Sciatic nerve (tissue), 2 donors: ENCODE data around the gene CANT1. TPM values are rescaled to one million over a fixed set of nuclear protein-coding genes. Genes with fewer than 3 reads are reported as not detected.
A peak's percentile ranks its signal among the peaks of the same experiment; 100 is the strongest.
"Not testable (repeated sequence)": the region's sequence is repeated elsewhere in the genome, so short reads cannot be mapped to it uniquely, and the experiment has no call there.

ENCODE experiments used
- ATAC-seq: fragments of 200-7000 bp; cut with Tn5 transposase; one replicate; pipeline ENCODE4 v1.9.1; 2020; ENCODE audit warnings: mild to moderate bottlenecking, moderate library complexity
- DNase-seq: peaks from one replicate; pipeline ENCODE4 v3.0.0-alpha.2; 2020; ENCODE audit warnings: low spot score
- intact Hi-C: fragments of 100-400 bp; cut with DNase I; formaldehyde crosslinking; loops from one replicate; pipeline ENCODE4 v1.14.2; 2022
- total RNA-seq: library from RNA; stranded (reverse); fragmentation: NEBNext Ultra II Directional; extraction: Animal tissue kit (Norgen Biotek cat#: 25700); gene quantifications from one replicate; pipeline ENCODE4 v1.2.1, GENCODE V29; 2021
- donor health status: DM: no; HTN: no; CAD: no.
- donor health status: DM: no; HTN: no; CAD: no.

CANT1 gene
- total RNA-seq, 1 donor from 2014 or later = 28.9 TPM

DNA sequence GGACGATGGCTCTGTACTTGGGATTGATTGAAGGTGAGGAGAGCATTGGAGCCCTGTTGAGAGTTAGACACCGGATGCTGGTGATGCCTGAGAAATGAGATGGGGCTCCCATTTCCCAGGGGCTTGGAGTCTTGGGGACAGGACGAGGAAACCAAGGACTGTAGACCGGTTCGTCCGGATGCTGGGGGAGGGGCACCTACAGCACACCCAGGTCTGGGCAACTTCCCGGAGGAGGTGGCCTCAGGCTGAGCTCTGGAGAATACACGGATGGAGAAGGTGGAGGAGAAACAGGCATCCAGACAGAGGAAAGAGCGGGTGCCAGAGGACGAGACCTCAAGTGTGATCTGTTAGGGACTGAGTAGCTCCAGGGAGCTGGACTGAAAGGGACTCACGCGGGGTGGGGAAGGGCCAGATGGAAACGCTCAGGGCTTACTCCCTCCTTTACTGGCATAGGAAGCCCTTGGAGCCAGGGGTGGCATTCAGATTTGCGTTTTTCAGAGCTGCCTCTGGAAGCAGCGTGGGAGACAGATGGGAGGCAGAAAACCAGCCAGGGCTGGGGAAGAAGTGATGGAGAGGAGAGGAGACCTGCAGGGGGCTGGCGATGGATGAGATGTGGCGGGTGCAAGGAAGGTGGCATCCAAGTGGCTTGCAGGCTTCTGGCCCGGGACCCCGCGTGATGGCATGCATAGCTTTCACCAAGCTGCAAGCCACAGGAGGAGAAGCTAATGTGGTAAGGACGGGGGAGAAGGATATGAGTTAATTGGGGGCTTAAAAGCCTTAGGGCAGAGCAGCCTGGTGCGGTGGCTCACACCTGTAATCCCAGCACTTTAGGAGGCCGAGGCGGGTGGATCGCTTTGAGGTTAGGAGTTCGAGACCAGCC lies 22.7 kb upstream of the CANT1 start:
- DNase-seq (peak; percentile 57), ATAC-seq (no peak)
- intact Hi-C loops = no loop called here

DNA sequence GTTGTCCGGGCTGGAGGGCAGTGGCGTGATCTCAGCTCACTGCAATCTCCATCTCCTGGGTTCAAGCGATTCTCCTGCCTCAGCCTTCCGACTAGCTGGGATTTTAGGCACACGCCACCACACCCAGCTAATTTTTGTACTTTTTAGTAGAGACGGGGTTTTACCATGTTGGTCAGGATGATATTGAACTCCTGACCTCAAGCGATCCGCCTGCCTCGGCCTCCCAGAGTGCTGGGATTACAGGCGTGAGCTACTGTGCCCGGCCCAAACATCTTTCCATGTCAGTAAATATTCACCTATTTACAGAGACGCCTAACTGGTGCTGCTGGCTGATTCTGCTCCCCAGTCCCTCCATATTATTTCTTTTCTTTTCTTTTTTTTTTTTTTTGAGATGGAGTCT lies 21.1 kb upstream of the CANT1 start:
- peak; percentile 39 for DNase-seq
- ATAC-seq = not testable (repeated sequence)

DNA sequence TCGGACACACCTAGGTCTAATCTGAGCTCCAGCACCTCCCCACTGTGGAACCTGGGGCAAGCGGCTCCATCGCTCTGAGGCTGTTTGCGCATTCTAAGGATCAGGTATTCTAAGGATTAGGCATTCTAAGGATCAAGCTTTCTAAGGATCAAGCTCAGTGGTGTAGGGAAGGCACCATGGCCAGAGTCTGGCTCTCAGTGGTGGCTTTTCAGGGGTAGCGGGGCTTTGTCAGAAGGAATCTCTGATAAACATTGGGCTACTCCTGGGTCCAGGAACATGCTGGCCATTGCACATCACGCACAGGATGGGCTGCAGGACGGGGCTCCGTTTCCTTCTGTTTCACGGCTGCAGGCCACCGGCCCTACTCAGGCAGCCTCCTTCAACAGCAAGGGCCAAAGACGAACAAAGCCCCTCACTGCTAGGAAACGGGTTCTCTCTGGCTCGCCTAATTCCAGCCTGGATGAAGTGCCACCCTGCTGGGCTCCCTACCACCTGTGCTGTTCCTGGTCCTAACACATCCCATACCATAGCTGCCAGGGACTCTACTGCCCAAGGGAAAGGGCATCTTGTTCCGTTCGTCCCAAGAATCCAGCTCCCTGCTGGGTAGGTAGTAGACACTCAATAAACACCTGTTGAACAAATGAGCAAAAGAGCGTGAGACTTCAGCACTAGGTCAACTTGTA lies 19.9 kb upstream of the CANT1 start:
- no peak for ATAC-seq
- intact Hi-C loops = no loop called here
- DNase-seq = peak; percentile 34

More for the DNA sequence above, 21.1 kb upstream of the CANT1 start:
- intact Hi-C loops = not testable (repeated sequence)

DNA sequence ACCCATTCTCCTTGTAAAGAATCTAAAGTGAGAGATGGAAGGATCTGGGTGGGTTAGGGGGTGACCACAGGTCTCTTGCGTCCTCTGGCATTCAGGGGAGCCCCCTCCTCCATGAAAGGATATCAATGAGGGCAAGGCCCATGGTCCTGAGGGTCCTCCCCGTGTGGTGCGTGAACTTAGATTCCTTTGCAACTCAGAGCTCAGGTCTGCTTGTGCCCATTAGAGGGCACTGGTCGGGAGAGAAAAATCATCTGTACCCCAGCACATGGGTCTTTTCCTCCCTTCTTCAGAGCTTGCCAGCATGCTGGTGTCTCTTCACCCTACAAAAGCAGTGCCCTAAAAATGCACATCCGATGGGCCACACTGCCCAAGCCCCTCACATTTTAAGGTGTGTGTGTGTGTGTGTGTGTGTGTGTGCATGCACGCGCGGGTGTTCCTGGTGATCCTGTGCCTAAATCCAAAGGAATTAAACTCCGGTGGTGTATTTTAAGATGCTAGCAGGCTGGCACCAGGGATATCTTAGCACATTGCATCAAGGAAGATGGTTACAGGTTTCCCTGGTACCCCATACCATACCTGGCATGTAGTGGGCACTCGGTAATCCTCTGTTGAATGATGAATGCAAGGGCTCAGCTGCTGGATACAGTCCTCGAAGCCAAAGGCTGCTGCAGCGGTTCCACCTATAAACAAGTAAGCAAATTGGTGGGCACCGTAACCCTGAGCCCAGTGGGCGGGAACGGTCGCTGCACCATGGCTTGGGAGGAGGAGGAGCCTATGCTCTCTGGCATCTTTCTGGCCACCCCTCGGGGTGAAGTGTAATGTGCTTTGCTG lies 19.1 kb upstream of the CANT1 start:
- intact Hi-C loops = no loop called here
- ATAC-seq (no peak), DNase-seq (peak; percentile 54)

DNA sequence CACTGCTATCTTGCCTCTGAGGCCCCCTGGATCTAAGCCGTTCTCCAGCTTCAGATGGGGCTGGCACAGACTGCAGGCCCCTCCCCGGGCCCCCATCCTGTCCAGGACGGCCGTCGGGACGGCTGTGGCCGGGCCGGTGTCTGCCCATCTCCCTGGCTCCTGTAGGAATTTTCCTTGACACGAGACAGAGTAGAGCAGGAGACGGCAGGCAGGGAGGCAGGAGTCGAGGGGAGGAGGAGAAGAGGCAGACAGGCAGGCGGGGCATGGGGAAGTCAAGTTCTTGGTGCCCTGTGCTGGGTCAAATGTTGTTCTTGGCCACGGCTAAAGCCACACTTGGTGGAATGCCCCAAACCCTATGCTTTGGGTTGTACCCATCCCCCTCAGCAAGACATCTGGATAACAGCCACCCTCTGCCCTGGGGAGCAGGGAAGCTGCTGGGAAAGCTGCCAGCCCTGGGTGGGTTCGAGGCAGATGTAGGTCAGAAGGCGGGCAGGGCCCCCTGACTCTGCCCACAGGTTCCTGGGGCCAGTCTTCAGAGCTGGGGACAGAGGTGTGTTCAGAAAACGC lies 18.4 kb upstream of the CANT1 start:
- intact Hi-C loops = no loop called here
- DNase-seq (peak; percentile 62), ATAC-seq (peak; percentile 40)

DNA sequence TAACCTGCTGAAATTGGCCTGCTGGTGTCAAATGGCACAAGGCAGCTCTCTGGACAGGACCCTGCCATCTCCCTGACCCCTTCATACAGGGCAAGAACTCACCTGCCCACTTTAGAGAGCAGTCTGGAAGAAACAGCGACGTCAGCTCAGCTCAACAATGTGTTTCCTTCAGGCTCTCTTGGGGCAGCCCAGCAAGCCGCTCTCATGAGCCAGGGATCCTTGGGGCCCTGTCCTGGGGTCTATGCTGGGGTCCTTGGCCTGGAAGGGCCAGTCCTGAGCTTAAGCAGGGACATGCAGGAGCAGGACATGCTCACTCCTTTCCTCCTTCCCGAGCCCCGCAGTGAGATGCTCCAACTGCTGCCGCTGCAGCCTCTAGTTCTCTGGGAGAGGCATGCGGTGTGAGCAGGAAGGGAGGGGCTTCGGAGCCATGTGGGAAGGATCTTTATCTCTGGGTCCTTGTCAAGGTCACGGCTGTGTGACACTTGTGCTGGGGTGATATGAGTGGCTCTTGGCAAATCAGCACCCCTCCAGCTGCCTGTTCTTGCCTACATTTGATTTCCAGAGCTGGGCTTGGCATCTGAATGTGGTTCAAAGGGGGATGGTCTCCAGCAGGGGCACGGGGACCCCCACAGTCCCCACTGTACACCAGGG lies 17.8 kb upstream of the CANT1 start:
- intact Hi-C loops = no loop called here
- DNase-seq (peak; percentile 57), ATAC-seq (peak; percentile 1)

DNA sequence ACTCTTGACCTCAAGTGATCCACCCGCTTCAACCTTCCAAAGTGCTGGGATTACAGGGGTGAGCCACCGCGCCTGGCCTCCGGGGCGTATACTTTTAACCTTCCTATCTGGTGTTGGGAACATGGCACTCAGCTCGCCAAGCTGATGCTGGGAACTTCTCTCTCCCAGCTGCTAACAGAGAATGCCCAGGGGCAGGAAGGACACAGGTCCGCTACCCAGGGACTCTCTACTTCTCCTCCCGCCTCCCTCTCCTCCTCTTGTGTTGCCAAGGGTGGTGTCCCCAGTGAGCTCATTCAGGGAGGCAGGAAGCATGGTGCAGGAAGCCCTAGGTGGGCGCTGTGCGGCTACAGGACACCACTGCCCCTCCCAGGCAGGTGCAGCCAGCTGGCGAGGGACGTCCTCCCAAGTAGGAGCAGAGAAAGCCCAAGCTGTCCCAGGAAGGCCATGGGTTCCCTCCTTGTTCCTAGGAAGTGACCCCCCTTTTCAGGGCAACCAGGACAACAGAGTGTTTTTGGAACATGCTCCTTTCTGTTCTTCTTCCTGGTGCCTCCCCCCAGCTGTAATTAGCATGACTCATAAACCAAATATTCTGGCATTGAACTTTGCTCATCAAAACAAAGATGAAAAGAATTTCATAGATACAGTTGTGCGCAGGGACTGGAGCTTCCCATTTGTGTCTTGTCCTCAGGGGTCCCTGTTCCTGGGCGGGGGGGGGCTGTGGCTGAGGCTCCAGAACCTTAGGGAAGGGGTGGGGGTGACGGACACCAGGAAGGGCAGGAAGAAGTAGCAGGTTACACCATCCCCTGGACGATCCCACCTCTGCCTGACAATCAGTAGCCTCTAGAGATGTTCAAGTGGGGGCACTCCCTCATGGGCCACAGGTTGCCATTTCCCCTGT lies 17.1 kb upstream of the CANT1 start:
- ATAC-seq (peak; percentile 65), DNase-seq (peak; percentile 54)
- intact Hi-C loops = no loop called here

DNA sequence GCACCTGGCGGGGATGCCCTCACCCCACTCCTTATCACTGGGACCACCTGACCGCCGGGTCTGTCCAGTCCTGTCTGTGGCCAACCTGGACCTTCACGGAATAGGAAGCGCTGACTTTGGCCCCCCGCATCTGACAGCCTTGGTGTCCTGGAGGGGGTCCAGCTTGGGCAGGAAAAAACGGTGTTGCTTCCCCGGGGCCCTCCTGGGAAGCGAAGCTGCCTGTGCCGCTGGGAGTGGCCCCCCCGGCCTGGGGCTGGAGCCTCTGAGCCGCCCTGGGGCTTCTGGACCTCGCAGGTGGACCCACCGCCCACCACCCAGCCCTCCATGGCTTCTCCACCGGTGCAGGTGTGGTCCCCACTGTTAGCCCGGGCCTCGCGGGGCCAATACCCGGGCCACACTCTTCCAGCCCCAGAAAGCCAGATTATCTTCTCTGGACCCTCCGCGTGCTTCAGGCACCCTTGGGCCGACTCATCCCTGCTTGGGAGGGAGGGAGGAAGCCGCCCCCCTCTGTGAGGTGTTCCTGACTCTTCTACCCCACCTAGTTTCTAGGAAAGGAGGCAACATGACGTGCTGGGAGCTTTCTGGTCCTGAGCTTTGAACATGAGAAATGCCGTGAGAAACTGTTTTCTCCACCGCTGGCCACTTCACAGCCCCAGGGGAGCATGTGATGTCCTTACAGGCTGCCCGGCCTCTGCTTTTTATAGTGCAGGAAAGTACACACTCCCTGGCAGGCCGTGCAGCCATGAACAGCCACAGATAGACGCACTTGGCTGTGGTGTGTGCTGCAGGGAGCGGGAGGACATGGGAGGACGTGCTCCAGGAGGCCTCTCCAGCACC lies 15.6 kb upstream of the CANT1 start:
- DNase-seq = peak; percentile 54
- intact Hi-C loops = no loop called here

DNA sequence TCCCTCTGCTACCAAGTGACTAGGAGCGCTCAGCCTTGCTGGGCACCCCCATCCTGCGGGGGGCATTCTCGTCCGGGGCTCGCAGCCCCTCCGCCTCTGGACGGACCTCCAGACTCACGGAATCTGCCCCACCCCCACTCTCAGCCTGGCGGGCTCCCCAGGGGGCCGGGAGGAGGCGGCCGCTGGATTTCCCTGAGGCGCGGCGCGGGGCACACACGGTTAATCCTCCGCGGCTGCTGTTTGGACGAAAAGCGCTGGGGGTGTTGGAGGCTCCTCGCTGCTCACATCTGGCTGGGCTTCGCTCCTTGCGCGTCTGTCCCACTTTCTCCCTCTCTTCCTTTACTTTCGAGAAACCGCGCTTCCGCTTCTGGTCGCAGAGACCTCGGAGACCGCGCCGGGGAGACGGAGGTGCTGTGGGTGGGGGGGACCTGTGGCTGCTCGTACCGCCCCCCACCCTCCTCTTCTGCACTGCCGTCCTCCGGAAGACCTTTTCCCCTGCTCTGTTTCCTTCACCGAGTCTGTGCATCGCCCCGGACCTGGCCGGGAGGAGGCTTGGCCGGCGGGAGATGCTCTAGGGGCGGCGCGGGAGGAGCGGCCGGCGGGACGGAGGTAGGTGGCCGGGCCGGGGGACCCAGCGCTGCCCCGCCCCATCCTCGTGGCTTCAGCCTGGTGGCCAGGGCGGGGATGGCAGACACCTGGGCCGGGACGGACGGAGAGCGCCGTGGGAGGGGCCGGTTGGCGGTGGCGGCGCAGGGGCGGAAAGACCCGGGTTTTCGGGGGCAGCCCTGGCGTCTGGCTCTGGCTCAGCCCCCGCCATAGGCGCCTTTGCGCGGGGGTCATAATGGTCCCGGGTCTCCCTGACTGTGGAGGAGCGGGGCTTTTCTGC lies 14.6 kb upstream of the CANT1 start, which contains the start of gene C1QTNF1:
Gene C1QTNF1, plus strand, starts transcription at position 284 of the 886 bp plus-strand sequence. CDS start 19,800 bp downstream, outside the sequence.
- intact Hi-C loops = no loop called here
- ATAC-seq = peak; percentile 26
- DNase-seq = peak; percentile 69

More for the DNA sequence above, 15.6 kb upstream of the CANT1 start:
- no peak for ATAC-seq

DNA sequence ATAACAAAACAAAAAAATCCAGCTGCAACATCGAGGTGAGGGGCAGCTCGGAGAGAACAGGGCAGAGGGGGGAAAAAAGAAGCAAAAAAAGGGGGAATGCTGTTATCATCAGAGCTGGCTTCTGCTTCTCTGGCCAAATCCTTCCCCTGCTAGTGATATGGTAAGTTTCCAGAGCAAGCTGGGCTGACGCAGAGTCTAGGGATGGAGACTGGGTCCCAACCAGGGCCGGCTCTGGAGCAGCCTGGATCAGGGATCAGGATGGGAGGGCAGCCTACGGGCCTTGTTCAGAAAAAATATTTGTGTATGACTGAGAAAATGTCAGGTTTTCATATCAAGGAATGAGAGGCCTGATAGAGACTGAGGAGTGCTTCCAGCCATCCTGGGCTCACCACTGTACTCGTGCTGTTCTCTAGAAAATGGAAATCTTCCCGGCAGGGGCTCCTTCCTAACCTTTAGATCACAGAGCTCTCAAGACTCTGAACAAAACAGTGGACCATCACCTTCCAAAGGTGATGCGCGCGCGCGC lies 13.7 kb upstream of the CANT1 start:
- ATAC-seq = no peak
- intact Hi-C loops = no loop called here
- peak; percentile 47 for DNase-seq

DNA sequence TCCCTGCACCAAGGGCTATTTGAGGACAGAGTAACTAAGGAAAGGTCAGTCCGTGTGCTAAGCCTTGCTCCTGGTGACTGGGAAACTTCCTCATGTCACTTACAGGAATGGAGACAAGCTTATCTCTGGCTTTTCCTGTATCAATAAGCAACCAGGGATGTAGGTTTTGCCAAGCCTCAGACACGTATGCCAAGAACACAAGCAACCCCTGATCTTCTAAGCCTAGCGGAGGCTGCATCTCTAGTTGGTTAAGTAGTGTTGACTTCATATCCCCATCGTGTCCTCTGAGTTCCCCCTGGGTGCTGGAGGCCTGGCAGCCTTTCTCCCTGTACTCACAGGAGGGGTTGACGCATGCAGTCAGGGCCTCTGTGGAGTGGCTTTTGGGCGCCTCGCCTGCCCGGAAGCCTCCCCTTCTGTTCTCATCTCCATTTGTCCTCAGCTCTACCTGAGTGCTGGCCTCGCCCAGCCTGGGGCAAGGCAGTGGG lies 13.0 kb upstream of the CANT1 start:
- intact Hi-C loops = no loop called here
- ATAC-seq = no peak

DNA sequence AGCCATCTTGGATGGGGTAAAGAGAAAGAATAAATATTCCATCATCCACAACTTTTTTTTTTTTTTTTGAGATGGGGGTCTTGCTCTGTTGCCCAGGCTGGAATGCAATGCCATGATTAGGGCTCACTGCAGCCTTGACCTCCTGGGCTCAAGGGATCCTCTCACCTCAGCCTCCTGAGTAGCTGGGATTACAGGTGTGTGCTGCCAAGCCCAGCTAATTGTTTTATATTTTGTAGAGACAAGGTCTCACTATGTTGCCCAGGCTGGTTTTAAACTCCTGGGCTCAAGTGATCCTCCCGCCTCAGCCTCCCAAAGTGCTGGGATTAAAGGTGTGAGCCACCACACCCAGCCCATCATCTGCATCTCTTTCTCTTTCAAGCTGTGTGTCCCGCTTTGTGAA lies 12.4 kb upstream of the CANT1 start:
- DNase-seq = peak; percentile 9
- intact Hi-C loops, ATAC-seq: not testable (repeated sequence)

More for the DNA sequence above, 13.0 kb upstream of the CANT1 start:
- peak; percentile 51 for DNase-seq

DNA sequence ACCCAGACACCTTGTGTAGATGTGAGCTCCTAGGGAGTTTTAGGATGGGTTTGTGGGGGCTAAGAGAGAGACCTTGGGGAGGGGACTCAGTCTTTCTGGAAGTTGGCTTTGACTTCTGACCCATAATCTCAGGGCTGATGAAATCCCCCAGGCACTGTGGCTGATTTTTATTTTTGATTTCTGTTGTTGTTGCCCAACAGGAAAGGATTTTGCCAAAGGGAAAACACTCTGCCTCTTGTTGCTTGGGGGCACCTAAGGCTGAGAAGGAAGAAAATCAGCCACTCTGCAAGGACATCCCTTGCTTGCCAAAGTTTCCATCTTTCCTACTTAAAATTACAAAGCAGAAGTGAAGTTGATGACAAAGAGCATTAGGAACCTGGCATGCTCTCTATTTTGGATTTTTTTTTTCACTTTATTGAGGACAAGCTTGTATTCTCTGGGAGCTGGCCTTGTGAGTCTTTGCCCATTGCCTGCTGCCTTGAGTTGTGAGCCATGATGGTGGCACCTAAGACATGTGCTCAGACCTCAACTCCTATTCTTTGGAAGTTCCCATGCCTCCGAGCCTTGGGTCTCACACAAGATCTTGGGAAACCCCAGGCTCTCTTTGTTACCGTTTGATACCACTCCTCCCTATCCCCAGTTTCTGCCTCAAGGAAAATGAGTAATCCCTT lies 11.2 kb upstream of the CANT1 start:
- peak; percentile 32 for DNase-seq

DNA sequence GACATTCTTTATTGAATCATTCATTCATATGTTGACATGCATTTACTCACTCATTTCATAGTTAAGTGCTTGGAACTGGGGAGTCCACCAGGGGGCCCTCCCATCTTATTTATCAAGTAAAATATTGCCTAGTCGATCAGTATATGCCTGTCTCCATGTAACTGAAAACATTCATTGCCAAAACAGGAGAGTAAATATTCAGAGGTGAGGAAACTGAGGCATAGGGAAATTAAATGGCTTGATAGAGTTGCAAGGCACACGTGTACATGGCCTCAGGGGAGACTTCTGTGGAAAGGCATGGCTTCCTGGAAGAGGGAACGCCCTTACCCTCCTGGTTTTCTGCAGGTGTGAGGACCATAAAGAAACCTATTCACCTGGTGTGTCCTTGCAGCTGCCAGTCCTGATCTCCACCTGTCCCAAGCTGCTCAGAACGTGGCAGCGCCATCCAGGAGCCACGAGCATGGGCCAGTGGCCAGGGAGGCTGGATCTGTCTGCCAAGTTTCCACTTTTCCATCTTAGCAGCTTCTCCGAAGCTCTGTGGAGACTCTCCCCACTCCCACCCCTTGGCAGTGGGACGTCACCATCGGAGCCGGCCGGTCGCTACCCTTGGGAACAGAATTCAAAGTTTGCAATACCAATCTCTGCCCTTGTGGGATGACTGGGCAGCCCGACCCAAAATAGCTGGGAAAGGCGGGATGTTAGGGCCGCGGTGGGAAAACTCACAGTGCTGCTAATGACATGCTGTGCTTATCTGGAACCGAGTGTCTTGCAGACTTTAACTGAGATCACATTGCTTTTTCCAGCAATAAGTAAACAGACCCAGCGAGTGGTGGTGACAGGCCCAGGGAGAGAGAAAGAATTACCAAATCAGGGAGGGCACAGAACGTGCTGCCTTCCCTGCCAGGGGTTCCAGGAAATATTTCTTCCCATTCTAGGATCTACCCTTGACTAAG lies 10.3 kb upstream of the CANT1 start:
- intact Hi-C loops = no loop called here
- peak; percentile 78 for DNase-seq
- ATAC-seq = peak; percentile 80

More for the DNA sequence above, 11.2 kb upstream of the CANT1 start:
- ATAC-seq = peak; percentile 24
- intact Hi-C loops = no loop called here
